ENCODE results near the gene LIX1L.
"Not testable (repeated sequence)": the region's sequence is repeated elsewhere in the genome, so short reads cannot be mapped to it uniquely, and the experiment has no call there.

Gene LIX1L

DNA sequence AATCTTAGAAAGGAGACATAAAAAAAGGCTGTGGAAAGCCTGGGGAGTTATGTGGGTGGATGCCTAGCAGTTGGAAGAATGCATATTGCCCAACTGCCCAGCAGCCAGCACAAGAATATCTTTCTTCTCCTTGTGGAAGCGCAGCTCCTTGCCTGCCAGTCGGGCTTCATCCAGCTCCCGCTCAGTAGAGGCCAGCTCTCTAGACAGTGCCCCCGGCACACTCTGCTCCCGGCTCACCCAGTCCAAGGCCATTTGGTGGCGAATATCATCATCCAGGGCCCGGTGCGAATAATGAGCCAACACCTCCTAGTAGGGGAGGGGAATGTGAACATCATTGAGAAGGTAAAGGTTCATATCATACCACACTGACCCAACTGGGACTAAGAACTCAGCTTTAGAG is 21.6 kb downstream of the LIX1L start:
- DNase-seq (ENCODE audit: low read depth): no peak

DNA sequence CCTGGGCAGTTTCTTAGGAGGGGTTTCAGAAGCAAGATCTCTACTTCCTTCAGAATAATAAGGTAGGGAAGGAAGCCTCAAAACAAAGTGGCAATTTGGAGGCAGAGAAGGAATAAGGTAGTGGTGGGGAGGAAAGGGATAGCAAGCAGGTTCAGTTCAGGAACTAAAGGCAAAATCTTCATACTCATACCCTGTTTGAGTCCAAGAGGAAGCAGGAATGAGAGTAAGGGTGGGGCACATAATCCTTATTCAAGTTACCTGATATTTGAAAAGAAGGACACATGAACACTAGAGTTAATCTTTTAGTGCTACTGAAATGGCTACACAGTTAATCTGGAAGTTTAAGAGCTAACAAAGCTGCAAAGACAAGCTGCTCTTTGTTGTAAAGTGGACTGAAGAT is 22.1 kb downstream of the LIX1L start:
- no peak for DNase-seq (ENCODE audit: low read depth)

- not testable (repeated sequence) for DNase-seq (ENCODE audit: low read depth)
These were observed 25.3 kb downstream of the LIX1L start for GRCh38 chr1:145932522-145933009.

GRCh38 chr1:145927916-145928643 is 29.7 kb downstream of the LIX1L start:
- DNase-seq (ENCODE audit: low read depth): no peak

- DNase-seq (ENCODE audit: low read depth): peak; percentile 96
These were observed 30.5 kb downstream of the LIX1L start, which contains the start of gene RBM8A for GRCh38 chr1:145927063-145927886. Gene RBM8A, minus strand, starts transcription at chr1:145927484. Its CDS starts 58 bp downstream, at chr1:145927426.

DNA sequence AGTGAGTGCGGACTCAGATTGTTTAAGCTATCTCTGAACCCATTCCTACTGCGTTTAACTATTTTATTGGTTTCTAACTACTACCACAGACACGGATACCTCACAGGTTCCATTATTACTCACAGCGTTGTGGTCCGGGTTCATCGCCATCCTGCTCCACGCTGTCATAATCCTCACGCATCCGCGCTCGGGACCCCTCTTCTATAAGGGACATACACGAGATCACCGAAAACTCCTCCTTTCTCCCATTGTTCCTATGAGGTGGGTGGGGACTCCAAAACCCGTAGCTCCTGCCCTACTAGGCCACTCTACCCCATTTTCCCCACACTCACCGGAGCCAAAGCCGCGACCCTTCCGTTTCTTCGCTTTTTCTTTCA is 31.1 kb downstream of the LIX1L start:
- no peak for DNase-seq (ENCODE audit: low read depth)

GRCh38 chr1:145922266-145922665 is 35.6 kb downstream of the LIX1L start:
- DNase-seq (ENCODE audit: low read depth): no peak

- DNase-seq (ENCODE audit: low read depth): not testable (repeated sequence)
These were observed 37.5 kb downstream of the LIX1L start for GRCh38 chr1:145920297-145920696.

DNA sequence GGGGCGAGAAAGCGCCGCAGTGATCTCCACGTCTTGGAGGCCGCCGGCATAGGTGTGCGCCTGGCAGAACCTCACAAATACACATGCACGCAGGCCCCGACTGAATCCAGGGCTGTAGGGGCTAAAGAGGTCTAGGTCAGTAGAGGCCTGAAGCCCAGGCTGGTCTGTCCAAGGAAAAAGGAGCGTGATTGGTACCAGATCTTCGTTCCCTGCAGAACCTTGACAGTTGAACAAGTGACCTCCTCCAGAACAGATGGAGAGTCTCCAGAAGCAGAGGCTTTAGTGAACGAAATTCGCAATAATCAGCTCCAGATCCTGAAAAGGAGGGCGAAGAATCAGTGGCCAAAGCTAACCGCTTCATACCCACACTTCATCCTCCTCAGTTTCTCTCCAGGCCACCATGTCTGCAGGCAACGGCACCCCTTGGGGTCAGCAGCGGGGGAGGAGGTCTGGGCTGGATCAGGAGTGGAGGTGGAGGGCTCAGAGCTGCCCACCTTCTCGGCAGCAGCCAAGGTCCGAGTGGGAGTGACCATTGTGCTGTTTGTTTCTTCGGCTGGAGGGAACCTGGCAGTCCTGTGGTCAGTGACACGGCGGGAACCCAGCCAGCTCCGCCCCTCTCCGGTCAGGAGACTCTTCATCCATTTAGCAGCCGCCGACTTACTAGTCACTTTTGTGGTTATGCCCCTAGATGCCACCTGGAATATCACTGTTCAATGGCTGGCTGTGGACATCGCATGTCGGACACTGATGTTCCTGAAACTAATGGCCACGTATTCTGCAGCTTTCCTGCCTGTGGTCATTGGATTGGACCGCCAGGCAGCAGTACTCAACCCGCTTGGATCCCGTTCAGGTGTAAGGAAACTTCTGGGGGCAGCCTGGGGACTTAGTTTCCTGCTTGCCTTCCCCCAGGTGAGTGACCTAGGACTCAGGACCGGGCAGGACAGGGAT is 38.6 kb downstream of the LIX1L start:
- DNase-seq (ENCODE audit: low read depth): peak; percentile 37

DNA sequence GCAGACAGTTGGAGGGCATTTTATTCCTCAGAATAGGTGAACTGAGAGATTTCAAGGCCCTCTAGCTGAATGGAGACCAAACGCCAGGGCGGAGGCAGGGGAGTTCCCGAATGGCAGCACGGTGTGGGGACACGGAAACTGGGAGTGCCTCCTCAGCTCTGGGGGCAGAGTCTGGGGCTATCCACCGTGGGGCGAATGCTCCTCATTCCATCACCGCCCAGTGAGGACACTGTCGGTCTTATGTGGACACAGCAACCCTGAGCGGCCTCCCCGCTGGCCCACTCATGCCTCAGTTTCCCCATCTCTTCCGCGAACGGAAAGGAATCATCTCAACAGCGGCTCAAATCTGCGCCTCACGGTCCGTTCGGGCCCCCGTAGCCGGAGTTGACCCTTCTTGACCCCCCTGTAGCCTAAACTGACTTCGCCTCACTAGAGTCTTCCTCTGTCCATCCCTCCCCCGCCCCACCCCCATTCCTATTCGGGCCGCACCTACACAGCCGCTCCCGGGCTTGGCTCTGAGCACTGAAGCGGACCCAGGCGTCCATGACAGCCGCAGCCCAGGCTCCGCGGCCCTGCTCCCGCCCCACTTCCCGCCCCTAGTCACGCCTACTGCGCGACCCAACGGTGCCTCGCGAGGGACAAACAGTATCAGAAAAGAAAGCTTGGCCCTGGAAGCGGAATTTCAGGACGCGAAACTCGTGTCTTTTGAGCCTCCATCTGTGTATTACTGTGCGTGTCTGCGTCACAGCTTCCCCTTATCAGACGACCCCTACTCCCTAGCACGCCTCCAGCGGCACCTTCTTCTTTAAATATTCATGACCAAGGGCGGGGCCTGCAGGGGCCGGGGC is 39.4 kb downstream of the LIX1L start, which contains the start of gene PEX11B:
Gene PEX11B (minus strand): TSS at position 574 of the 848 bp plus-strand sequence. CDS start 29 bp downstream, at position 545.
- peak; percentile 77 for DNase-seq (ENCODE audit: low read depth)

- DNase-seq (ENCODE audit: low read depth): no peak
These were observed 40.2 kb downstream of the LIX1L start for GRCh38 chr1:145917595-145917994.

DNA sequence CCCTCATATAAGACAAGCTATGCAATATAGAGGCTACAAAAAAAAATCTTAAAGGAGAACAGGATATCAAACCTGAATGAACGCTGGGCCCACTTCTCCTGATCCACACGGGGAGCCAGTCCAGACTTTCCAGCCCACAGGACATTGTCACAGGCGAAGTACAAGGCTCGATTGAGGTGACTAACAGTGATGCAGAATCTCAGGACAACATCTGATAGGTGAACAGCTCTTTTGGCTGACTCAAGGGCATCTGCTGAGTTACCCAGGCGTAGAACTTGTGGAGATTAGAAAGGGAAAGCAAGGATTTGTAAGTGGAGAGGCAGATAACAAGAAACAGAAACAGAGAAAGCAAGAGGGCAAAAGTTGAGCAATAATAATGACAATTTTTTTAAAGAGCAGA is 41.1 kb downstream of the LIX1L start:
- no peak for DNase-seq (ENCODE audit: low read depth)

- DNase-seq (ENCODE audit: low read depth): no peak
These were observed 45.6 kb downstream of the LIX1L start for GRCh38 chr1:145912128-145912641.

DNA sequence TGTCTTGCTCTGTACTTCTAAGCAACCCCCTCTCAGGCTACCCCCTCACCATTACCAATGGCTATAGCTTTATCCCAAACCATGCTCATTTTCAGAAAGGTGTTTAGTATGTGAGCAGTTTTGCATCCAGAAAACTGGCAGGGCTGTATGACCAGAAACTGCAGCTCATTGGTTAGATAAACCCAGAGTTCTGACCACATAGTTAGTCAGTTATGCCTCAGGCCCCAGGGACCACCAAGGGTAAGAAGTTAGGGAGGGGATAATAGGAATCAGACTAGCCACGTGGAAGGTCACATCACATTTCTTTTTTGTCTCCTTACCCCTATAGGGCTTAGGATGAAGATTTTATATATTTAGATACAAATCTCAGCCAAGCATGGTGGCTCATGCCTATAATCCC is 49.2 kb downstream of the LIX1L start:
- DNase-seq (ENCODE audit: low read depth): no peak

DNA sequence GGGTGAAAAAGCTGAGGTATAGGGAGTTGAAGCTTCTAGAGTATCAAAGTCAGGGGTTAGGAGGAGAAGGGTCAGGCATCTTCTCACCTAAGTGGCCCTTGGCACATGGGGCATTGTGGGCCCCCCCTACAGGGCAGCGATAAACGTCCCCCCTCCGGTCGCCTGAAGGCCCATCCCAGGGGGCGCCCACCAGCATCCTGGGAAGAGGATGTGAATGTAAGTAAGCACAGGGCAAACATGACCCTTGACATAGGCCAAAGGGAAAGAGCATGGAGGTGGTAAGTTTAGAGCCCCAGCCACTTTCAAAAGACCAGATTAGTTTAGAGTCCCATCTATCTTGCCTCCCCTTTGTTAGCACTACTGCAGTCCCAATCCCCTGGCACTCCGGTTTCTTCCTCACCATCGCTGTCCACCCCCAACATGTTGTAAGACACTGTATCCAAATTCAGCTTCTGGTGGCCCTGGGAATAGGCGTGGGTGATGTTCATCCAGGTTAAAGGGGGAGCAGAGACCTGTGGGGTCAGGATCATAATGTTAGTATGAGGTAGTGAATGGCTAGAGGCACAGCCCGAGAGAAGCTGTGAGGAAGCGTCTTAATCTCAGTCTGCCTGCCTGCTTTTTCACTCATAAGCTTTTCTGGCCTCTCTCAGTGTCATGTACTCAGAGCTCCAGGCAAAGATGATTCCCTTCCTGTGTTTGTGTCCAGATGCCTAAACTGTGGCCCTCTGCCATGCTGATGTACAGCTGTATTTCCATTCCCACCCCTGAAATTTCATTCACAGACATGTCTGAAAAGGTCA is 50.7 kb downstream of the LIX1L start:
- no peak for DNase-seq (ENCODE audit: low read depth)

DNA sequence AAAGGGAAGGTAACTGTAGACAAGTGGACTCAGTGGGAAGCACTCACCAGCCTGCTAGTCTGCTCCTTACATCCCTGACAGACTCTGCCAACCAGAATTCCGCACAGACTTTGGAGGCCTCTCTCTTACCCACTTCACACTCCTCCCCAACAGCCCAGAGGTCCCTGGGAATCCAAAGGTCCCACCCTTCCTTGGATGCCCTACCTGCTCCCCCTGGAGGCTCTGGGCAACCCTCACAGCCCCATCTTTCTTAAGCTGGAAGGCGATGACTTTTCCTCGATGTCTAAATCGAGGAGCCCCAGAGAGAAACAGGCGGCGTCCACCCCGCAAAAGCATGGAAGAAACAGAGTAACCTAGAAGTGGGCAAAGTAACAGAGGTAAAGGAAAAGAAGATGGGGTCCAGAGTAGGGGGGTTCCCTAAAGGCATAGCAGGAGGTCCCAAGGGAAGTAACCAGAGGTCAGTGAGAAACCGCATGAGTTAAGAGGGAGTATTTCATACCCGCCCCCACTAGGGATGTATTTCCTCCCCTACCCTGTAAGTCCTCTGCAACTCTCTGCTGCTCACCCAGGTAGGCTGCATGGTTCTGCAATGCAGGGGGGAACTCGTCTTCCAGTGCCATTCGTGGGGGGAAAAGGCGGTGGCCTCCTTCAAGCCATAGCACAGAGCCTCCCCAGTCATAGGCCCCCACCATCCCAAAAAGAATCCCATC is 56.4 kb downstream of the LIX1L start:
- no peak for DNase-seq (ENCODE audit: low read depth)

- DNase-seq (ENCODE audit: low read depth): no peak
These were observed 59.1 kb downstream of the LIX1L start for GRCh38 chr1:145898756-145899155.

DNA sequence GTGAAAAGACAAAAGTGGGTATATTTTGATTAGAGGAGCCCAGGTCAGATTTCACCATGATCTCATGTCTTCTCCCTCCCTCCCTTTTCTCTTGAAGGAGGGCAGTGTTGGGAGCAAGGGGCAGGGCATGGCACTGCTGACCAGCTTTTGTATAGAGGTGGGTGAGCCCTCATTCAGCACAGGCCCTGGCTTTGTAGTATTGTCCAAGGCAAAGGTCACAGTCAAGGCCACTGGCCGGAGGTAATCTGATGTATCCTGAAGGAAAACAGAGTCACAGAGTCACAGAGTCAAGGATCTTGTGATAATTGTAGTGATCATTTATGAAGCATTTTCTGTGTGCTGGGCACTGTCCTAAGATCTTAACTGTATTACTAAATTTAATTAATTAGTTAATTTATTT is 59.8 kb downstream of the LIX1L start:
- DNase-seq (ENCODE audit: low read depth): no peak

DNA sequence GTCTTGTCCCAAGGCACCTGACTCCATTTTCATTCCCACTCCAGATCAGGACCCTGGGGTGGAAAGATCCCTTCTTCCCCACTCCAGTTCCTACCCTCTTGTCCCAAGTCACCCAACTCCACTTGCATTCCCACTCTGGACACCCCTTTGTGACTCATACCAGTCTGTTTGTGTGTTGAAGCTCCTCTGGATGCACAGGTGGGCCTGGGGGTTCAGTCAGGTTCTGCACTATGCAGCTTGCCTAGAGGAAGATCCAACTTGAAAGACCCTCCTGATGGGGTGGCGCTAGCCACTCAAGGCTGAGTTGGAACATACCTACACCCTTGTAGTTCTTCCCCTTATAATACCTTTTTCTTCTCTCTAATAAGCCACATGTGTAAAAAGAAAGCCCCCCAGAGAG is 62.3 kb downstream of the LIX1L start:
- DNase-seq (ENCODE audit: low read depth): no peak

All from HS-5 (cell line).